ENCODE results near the gene CMKLR1. TPM values are rescaled to one million over a fixed set of nuclear protein-coding genes. Genes with fewer than 3 reads are reported as not detected.

The CMKLR1 gene
- total and polyA plus RNA-seq, 2 donors (not counting 1 experiment from before 2014, with no cell fraction given) = 0.82 TPM; not detected in 1

DNA sequence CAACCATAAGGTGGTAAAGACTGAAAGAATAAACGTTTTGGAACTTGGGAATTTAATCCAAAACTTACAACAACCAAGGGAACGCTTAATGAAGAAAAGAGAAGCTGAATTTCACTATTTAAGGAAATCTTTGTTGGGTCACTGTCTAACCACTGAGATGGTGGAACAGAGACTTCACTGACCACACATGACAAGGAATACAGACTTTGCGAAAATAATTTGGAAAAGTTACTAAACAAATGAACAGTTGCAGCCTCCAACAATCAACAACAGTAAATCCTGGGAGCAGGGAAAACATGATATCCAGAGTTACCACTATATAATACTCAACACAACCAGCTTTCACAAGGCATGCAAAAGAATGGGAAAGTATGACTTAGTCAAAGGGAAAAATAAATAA lies 79.1 kb downstream of the CMKLR1 start:
- no peak overlapping the region for H3K4me3 ChIP-seq (replicated peaks in 1 of 4; ENCODE audit: control extremely low read depth in 1 of 4, insufficient read depth in 1 of 4, low read depth in 3 of 4, low read length in 4 of 4)
- DNase-seq (ENCODE audit: low read depth in 2 of 2) = no peak
- H3K4me2 ChIP-seq (ENCODE audit: extremely low read depth, insufficient read depth, low read length) = no peak overlapping the region
- H3K36me3 ChIP-seq (ENCODE audit: control insufficient read depth, insufficient read depth, low read length) = no peaks in the 10 kb centered on the region
- H4K20me1 ChIP-seq (ENCODE audit: control insufficient read depth, extremely low read depth, insufficient read depth, low read length) = no peaks in the 10 kb centered on the region
- TF ChIP-seq EZH2 (IDR thresholded peaks at IDR 0.05; ENCODE audit: low read length, missing control alignments) = no peak
- TF ChIP-seq, protein P1, sequence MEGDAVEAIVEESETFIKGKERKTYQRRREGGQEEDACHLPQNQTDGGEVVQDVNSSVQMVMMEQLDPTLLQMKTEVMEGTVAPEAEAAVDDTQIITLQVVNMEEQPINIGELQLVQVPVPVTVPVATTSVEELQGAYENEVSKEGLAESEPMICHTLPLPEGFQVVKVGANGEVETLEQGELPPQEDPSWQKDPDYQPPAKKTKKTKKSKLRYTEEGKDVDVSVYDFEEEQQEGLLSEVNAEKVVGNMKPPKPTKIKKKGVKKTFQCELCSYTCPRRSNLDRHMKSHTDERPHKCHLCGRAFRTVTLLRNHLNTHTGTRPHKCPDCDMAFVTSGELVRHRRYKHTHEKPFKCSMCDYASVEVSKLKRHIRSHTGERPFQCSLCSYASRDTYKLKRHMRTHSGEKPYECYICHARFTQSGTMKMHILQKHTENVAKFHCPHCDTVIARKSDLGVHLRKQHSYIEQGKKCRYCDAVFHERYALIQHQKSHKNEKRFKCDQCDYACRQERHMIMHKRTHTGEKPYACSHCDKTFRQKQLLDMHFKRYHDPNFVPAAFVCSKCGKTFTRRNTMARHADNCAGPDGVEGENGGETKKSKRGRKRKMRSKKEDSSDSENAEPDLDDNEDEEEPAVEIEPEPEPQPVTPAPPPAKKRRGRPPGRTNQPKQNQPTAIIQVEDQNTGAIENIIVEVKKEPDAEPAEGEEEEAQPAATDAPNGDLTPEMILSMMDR (conservative IDR thresholded peaks at IDR 0.05 in 1 of 2, IDR thresholded peaks at IDR 0.05 in 1 of 2; ENCODE audit: low read depth in 1 of 2, low read length in 2 of 2) = no peak
- no peaks in the 10 kb centered on the region for H3K9me3 ChIP-seq (ENCODE audit: control insufficient read depth, insufficient read depth, low read depth, low read length)
- no peaks in the 10 kb centered on the region for H3K27me3 ChIP-seq (ENCODE audit: control insufficient read depth, insufficient read depth, low read length)
- no peak overlapping the region for H3K9ac ChIP-seq (ENCODE audit: insufficient read depth, low read length)
- H3K27ac ChIP-seq (ENCODE audit: insufficient read depth, low read length) = no peak overlapping the region
- no peaks in the 10 kb centered on the region for H3K79me2 ChIP-seq (ENCODE audit: control insufficient read depth, insufficient read depth, low read length)
- H3K4me1 ChIP-seq (ENCODE audit: control insufficient read depth, extremely low read depth, insufficient read depth, low read length) = no peaks in the 10 kb centered on the region
- H2AFZ ChIP-seq (ENCODE audit: low read length) = no peak overlapping the region

DNA sequence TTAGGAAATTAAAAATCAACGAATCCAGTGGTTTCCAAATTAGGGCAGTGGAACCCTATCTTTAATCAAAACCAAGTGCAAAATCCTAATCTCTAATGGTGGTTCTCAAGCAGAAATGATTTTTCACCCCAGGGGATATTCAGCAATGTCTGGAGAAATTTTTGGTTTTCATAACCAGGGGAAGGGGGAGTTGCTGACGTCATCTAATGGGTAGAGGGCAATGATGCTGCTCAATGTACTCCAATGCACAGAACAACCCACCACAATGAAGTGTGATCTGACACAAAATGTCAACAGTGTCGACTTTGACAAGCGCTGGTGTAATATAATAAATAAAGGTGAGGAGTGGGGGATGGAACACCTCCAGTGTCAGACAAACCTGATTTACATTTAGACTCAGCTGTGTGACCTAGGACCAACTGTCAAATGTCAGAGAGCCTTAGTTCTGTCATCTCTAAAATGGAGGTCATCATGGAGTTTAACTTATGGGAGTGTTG lies 81.5 kb downstream of the CMKLR1 start:
- Histone ChIP-seq H3K27me3 (ENCODE audit: control insufficient read depth, insufficient read depth, low read length) (no peaks in the 10 kb centered on the region), H3K4me3 (replicated peaks in 1 of 4; ENCODE audit: control extremely low read depth in 1 of 4, insufficient read depth in 1 of 4, low read depth in 3 of 4, low read length in 4 of 4) (no peak overlapping the region), H3K4me2 (ENCODE audit: extremely low read depth, insufficient read depth, low read length) (no peak overlapping the region), H3K27ac (ENCODE audit: insufficient read depth, low read length) (no peak overlapping the region), H3K9me3 (ENCODE audit: control insufficient read depth, insufficient read depth, low read depth, low read length) (no peaks in the 10 kb centered on the region), H3K36me3 (ENCODE audit: control insufficient read depth, insufficient read depth, low read length) (no peaks in the 10 kb centered on the region), H2AFZ (ENCODE audit: low read length) (no peak overlapping the region), H3K4me1 (ENCODE audit: control insufficient read depth, extremely low read depth, insufficient read depth, low read length) (no peaks in the 10 kb centered on the region), H3K79me2 (ENCODE audit: control insufficient read depth, insufficient read depth, low read length) (no peaks in the 10 kb centered on the region), H3K9ac (ENCODE audit: insufficient read depth, low read length) (no peak overlapping the region), H4K20me1 (ENCODE audit: control insufficient read depth, extremely low read depth, insufficient read depth, low read length) (no peaks in the 10 kb centered on the region)
- DNase-seq (ENCODE audit: low read depth in 2 of 2) = no peak
- TF ChIP-seq, protein P1 (conservative IDR thresholded peaks at IDR 0.05 in 1 of 2, IDR thresholded peaks at IDR 0.05 in 1 of 2; ENCODE audit: low read depth in 1 of 2, low read length in 2 of 2) = no peak
- TF ChIP-seq EZH2 (IDR thresholded peaks at IDR 0.05; ENCODE audit: low read length, missing control alignments) = no peak

DNA sequence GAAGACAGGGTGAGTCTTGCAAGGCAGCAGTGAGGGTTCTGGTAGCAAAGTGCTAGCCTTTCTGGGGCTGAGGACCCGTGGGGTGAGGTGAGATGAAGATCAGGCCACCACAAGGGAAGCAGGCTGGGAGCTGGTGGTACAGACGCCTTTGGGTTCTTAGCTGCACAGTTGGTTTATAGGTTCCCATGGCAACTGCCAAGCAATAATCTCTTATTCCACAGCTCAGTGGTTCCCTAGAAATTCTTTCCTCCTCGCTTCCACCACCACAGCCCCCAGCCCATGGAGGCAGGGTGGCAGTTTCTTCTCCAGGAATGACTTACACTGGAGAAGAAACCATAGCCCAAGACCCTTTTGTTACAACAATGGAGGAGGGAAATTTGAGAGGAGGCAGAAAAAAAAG lies 82.1 kb downstream of the CMKLR1 start:
- no peaks in the 10 kb centered on the region for H3K36me3 ChIP-seq (ENCODE audit: control insufficient read depth, insufficient read depth, low read length)
- no peaks in the 10 kb centered on the region for H4K20me1 ChIP-seq (ENCODE audit: control insufficient read depth, extremely low read depth, insufficient read depth, low read length)
- no peak overlapping the region for H3K9ac ChIP-seq (ENCODE audit: insufficient read depth, low read length)
- H3K4me3 ChIP-seq (replicated peaks in 1 of 4; ENCODE audit: control extremely low read depth in 1 of 4, insufficient read depth in 1 of 4, low read depth in 3 of 4, low read length in 4 of 4) = no peak overlapping the region
- DNase-seq (ENCODE audit: low read depth in 2 of 2) = no peak
- no peaks in the 10 kb centered on the region for H3K4me1 ChIP-seq (ENCODE audit: control insufficient read depth, extremely low read depth, insufficient read depth, low read length)
- no peaks in the 10 kb centered on the region for H3K27me3 ChIP-seq (ENCODE audit: control insufficient read depth, insufficient read depth, low read length)
- H3K27ac ChIP-seq (ENCODE audit: insufficient read depth, low read length) = no peak overlapping the region
- no peak overlapping the region for H2AFZ ChIP-seq (ENCODE audit: low read length)
- TF ChIP-seq, protein P1 (conservative IDR thresholded peaks at IDR 0.05 in 1 of 2, IDR thresholded peaks at IDR 0.05 in 1 of 2; ENCODE audit: low read depth in 1 of 2, low read length in 2 of 2) = no peak
- no peak for TF ChIP-seq EZH2 (IDR thresholded peaks at IDR 0.05; ENCODE audit: low read length, missing control alignments)
- H3K4me2 ChIP-seq (ENCODE audit: extremely low read depth, insufficient read depth, low read length) = no peak overlapping the region
- no peaks in the 10 kb centered on the region for H3K79me2 ChIP-seq (ENCODE audit: control insufficient read depth, insufficient read depth, low read length)
- no peaks in the 10 kb centered on the region for H3K9me3 ChIP-seq (ENCODE audit: control insufficient read depth, insufficient read depth, low read depth, low read length)

Measured in fibroblast of lung (primary cell).